SK-N-SH treated with all-trans-retinoic acid at 6 μM for 48 hours (cell line): ENCODE measurements around the gene ACOT7.

Source experiments
- ATAC-seq: fragments of 200-7000 bp; cut with Tn5 transposase; 3 replicates; pipeline ENCODE4 v1.9.1; 2020; ENCODE audit warnings: mild to moderate bottlenecking, moderate library complexity
- ARNTL ChIP-seq: fragments of 450-650 bp; formaldehyde crosslinking; IDR thresholded peaks from 2 replicates; pipeline ENCODE4 v1.5.0; 2020; ENCODE audit warnings: low read depth, mild to moderate bottlenecking, moderate library complexity, borderline replicate concordance
- CREB5 ChIP-seq: fragments of 250-450 bp; sonication (Bioruptor Pico); IDR thresholded peaks from 2 replicates; pipeline ENCODE4 v1.5.1; 2020; ENCODE audit warnings: low read depth, mild to moderate bottlenecking, moderate library complexity
- CSDC2 ChIP-seq: fragments of 250-450 bp; sonication (Bioruptor Pico); IDR thresholded peaks from 2 replicates; pipeline ENCODE4 v1.5.0; 2020; ENCODE audit warnings: mild to moderate bottlenecking, moderate library complexity
- CSRNP3 ChIP-seq: fragments of 250-450 bp; sonication (Bioruptor Pico); IDR thresholded peaks from 2 replicates; pipeline ENCODE4 v1.5.1; 2021; ENCODE audit warnings: mild to moderate bottlenecking, moderate library complexity
- GLIS3 ChIP-seq: fragments of 250-450 bp; sonication (Bioruptor Pico); IDR thresholded peaks from 2 replicates; pipeline ENCODE4 v1.5.0; 2020; ENCODE audit warnings: mild to moderate bottlenecking, moderate library complexity
- ISL1 ChIP-seq: fragments of 250-450 bp; sonication (Bioruptor Pico); IDR thresholded peaks from 2 replicates; pipeline ENCODE4 v2.1.2; 2022; ENCODE audit warnings: mild to moderate bottlenecking, moderate library complexity
- OSR1 ChIP-seq: fragments of 250-450 bp; sonication (Bioruptor Pico); IDR thresholded peaks from 2 replicates; pipeline ENCODE4 v1.8.0; 2022; ENCODE audit warnings: moderate library complexity, mild to moderate bottlenecking, inconsistent platforms
- PATZ1 ChIP-seq: fragments of 250-450 bp; sonication (Bioruptor Pico); IDR thresholded peaks from 2 replicates; pipeline ENCODE4 v1.8.0; 2020; ENCODE audit warnings: mild to moderate bottlenecking, moderate library complexity, borderline replicate concordance
- POU6F1 ChIP-seq: fragments of 250-450 bp; sonication (Bioruptor Pico); IDR thresholded peaks from 2 replicates; pipeline ENCODE4 v1.8.0; 2021; ENCODE audit warnings: low read depth, mild to moderate bottlenecking, moderate library complexity, borderline replicate concordance
- PPARA ChIP-seq: fragments of 250-450 bp; sonication (Bioruptor Pico); IDR thresholded peaks from 2 replicates; pipeline ENCODE4 v1.5.0; 2020; ENCODE audit warnings: mild to moderate bottlenecking, borderline replicate concordance
- RARB ChIP-seq: fragments of 250-450 bp; sonication (Bioruptor Pico); IDR thresholded peaks from 2 replicates; pipeline ENCODE4 v1.8.0; 2021; ENCODE audit warnings: mild to moderate bottlenecking, moderate library complexity
- SNAI2 ChIP-seq: fragments of 250-450 bp; sonication (Bioruptor Pico); IDR thresholded peaks from 2 replicates; pipeline ENCODE4 v1.5.0; 2020; ENCODE audit warnings: mild to moderate bottlenecking, moderate library complexity
- TCF4 ChIP-seq: fragments of 250-450 bp; sonication (Bioruptor Pico); IDR thresholded peaks from 2 replicates; pipeline ENCODE4 v1.8.0; 2021; ENCODE audit warnings: mild to moderate bottlenecking, moderate library complexity, borderline replicate concordance
- TOX ChIP-seq: fragments of 250-450 bp; sonication (Bioruptor Pico); IDR thresholded peaks from 2 replicates; pipeline ENCODE4 v1.8.0; 2021; ENCODE audit warnings: mild to moderate bottlenecking, moderate library complexity, borderline replicate concordance
- TSHZ2 ChIP-seq: fragments of 250-450 bp; sonication (Bioruptor Pico); IDR thresholded peaks from 2 replicates; pipeline ENCODE4 v1.5.0; 2020; ENCODE audit warnings: mild to moderate bottlenecking, moderate library complexity
- ZC3H10 ChIP-seq: fragments of 250-450 bp; sonication (Bioruptor Pico); IDR thresholded peaks from 2 replicates; pipeline ENCODE4 v1.5.1; 2021; ENCODE audit warnings: mild to moderate bottlenecking, moderate library complexity
- ZFP30 ChIP-seq: fragments of 450-650 bp; formaldehyde crosslinking; IDR thresholded peaks from 2 replicates; pipeline ENCODE4 v1.5.0; 2022; ENCODE audit warnings: mild to moderate bottlenecking, moderate library complexity
- ZNF565 ChIP-seq: fragments of 450-650 bp; formaldehyde crosslinking; conservative IDR thresholded peaks from 2 replicates; pipeline ENCODE4 v1.5.0; 2020; ENCODE audit warnings: low read depth, mild to moderate bottlenecking, moderate library complexity
- ZNF70 ChIP-seq: fragments of 450-650 bp; formaldehyde crosslinking; IDR thresholded peaks from 2 replicates; pipeline ENCODE4 v1.5.0; 2020; ENCODE audit warnings: mild to moderate bottlenecking, moderate library complexity
- ZNF8 ChIP-seq: fragments of 450-650 bp; formaldehyde crosslinking; IDR thresholded peaks from 2 replicates; pipeline ENCODE4 v1.5.0; 2020; ENCODE audit warnings: mild to moderate bottlenecking, moderate library complexity

Gene ACOT7

GRCh38 chr1:6251233-6251632 is 142.3 kb downstream of the ACOT7 start:
- no peak for ATAC-seq
- TF ChIP-seq ZNF565 (no peak), ISL1 (CRISPR knock-in tag) (no peak), PPARA (CRISPR knock-in tag) (no peak)
- TF ChIP-seq, all 23 proteins: peak for 0

- ATAC-seq = no peak
- TF ChIP-seq PPARA (CRISPR knock-in tag) (no peak), GLIS3 (CRISPR knock-in tag) (no peak), CSRNP3 (CRISPR knock-in tag) (no peak), ARNTL (no peak), ZNF70 (CRISPR knock-in tag) (no peak), POU6F1 (CRISPR knock-in tag) (no peak), PATZ1 (CRISPR knock-in tag) (no peak), TSHZ2 (CRISPR knock-in tag) (no peak), OSR1 (CRISPR knock-in tag) (no peak), RARB (CRISPR knock-in tag) (no peak), ZNF565 (no peak), TOX (CRISPR knock-in tag) (no peak), TCF4 (no peak), SNAI2 (no peak), CSDC2 (CRISPR knock-in tag) (no peak), CREB5 (CRISPR knock-in tag) (no peak), ISL1 (CRISPR knock-in tag) (no peak), ZC3H10 (CRISPR knock-in tag) (no peak), ZFP30 (no peak)
- TF ChIP-seq, all 23 proteins: peak for 0
Observed at GRCh38 chr1:6249739-6250689, 143.6 kb downstream of the ACOT7 start.

GRCh38 chr1:6248932-6249738 is 144.4 kb downstream of the ACOT7 start:
- TF ChIP-seq TOX (CRISPR knock-in tag) (no peak), ZC3H10 (CRISPR knock-in tag) (no peak), ZNF8 (CRISPR knock-in tag) (no peak)
- no peak for ATAC-seq
